NCI-H2196 treated with DMSO at 0.1 percent for 48 hours (cell line): ENCODE data around the gene ZNF605.
"Not testable (repeated sequence)": the region's sequence is repeated elsewhere in the genome, so short reads cannot be mapped to it uniquely, and the experiment has no call there.

ENCODE experiments used
- DNase-seq: peaks from one replicate; lab custom pipeline; 2025; ENCODE audit not compliant: unreplicated experiment; lab: John Stamatoyannopoulos, UW

ZNF605 gene

DNA sequence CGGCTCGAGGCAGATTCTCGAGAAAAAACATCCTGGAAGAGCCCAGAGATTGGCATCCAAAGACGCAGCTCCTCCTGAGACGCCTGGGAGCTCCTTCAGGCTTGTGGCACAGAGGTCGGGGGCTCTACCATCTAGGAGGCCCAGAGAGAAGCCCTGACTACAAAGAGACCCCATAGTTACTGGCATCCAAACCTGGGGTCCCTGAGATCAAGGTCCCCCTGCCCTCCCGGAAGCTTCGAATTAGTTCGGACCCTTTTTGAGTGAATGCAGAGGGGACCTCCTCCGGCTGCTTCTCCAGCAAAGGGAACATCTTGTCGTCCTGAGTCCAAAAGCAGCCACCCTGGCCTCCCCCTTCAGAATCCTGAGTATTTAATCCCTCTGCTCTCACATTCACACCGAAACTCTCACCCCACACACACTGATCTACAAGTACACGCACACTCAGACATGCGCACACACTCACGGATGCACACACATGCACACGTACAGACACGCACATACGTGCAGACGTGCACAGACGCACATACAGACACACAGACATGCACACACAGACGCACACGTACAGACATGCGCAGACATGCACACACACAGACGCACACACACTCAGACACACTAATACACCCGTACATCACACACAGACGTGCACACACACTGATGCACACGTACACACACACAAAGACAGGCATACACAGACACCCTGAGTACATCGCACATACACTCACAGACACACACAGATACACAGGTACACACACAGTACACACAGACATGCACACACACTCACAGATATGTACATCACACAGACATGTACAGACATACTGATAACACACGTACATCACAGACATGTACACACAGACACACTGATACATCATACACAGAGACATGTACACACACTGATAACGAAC lies 5.9 kb downstream of the ZNF605 start:
- no peak for DNase-seq

DNA sequence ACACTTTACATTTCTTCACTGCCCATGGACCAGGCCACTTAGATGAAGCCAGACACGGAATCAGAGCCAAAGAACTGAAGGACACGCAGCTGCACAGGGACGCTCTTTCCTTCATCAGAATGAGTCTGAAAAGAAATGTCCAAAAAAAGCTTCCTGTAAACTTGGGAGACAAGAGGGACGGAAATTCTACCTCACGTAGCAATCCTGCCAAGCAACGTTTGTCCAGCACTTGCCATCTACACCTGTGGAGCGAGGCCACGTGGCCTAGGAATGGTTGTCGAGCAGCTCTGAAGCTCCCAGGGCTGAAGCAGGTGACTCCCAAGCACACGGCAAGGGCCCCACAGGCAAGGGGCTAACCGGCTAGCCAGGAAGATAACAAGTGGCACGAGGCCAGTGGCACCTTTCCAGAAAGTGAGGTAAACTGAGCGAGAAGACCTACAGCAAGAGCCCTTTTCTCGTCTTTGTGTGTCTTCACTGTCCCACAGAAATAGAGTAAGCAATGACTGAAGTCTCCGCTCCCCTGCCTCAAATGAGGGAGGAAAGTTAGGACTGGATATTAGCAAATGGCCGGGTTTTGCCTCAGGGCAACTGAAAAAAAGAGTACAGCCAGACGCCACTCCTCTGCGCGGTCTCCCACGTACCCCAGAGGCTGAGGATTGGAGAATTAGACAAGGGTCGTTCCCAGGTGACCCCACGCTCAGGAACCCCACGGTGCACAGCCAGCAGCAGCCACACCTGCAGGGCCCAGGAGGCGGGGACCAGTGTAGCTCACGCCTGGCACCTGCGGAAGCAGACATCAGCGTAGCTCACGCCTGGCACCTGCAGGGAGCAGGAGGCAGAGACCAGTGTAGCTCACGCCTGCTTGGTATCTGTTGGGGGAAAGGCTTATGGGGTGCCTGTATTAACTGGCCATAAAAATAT lies 7.7 kb downstream of the ZNF605 start:
- no peak for DNase-seq

DNA sequence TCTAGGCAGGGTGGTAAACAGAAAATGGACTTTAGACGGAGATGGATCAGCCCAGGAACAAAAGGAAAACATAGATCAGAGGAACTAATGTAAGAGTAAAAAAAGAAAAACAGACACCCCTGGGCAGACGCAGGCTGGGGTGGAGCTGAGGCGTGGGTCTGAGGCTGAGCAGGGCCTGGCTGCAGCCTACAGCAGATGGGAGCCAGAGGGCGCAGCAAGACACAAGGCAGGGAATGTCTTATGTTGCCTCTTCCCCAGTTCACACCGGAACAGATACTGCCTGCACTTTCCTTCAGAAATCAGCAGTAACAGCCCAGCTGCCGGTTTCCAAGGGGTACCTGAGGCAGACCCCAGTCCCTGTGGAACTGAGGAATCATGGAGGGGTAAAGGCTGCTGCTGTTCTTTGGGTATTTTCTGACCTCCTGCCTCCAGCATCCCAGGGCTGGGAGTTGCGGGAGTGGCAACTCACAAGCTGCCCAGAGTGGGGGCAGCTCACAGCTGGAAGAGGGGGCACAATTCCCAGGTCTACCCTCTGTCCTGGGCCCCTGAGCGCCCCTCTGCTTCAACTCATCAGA lies 9.8 kb downstream of the ZNF605 start:
- no peak for DNase-seq

DNA sequence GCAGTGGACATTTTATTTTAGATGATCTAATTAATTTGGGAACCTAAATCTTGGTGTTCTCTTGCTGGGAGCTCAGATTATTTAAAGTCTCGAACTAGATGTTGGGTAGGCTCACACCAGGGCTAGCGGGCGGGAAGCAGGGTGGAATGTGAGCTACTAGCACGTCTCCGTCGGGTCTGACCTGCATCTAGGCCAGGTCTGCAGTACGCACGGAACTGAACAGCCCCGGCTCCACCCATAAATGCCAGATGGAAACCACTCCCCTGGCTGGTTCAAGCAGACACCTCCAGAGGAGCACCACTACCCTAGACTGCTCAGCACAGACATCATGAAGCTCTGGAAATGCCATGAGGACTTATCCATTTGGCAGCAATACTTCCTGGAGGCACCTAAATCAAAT lies 10.3 kb downstream of the ZNF605 start:
- no peak for DNase-seq

DNA sequence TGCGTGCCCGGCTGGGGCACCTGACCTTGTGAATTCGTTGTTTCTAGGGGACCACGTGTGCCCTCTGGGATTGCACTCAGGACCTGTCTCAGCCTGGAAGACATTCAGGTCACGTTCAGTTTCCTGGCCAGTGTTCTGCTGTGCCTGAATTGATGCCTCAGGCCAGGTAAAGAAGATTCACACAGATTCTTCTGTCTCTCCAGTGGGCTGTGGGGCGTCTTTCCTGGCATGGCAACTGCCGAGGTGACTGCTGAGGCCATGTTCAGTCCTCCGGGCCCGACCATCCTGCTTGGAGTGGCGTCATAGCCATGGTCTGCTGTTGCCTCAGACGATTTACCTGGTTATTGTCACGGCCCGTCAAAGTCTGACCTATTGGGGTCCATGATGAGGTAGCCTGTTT lies 13.5 kb downstream of the ZNF605 start:
- DNase-seq, result no peak

DNA sequence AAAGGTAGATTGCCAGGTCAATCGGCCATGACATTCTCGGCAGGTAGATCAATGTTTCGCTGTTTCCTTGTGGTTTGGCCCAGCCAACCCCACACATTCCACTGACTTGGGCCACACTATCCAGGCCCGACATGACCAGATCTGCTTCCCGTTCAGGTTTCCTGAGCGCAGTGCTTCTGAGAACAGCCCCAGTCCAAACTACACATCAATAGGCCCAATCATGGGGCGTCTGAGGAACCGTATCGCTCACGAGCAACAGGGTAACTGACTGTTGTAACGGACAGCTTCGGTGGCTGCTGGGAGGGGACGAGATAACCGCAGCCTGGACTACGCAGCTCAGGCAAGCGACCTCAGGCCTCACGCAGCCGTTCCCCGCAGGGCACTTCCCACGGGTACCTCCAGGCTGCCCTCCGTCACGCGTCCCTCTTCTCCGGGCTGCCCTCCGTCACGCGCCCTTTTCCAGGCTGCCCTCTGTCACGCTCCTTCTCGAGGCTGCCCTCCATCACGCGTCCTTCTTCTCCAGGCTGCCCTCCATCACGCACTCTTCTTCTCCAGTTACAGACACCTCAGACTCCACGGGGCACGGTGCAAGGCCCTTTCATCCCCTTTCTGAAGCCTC lies 14.7 kb downstream of the ZNF605 start:
- DNase-seq, result no peak

DNA sequence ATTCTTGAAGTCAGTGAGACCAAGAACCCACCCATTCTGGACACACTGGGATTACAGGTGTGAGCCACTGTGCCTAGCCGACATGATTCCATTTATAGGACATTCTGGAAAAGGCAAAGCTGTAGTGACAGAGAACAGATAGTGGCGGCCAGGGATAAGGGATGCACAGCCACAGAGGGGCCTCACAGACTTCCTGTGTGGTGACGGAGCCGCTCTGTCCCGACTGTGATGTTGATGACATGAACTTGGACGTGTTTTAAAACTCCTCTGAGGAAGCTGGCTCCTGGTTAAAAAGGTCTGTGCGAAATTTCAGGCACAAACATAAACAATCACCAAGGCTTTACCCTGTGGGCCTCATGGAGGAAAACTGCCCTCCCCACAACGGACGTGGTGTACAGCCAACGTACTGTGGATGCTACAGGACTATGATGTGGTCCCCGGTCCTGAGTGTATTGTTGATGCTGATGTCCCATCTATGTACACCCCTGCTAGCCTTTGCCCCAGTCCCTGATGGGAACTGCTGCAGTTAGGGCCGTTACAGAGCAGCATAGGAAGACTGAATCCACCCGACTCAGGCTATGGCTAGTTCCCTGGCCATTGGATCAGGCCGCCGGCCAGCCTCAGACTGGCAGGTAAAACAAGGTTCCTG lies 15.9 kb downstream of the ZNF605 start:
- DNase-seq, result no peak

DNA sequence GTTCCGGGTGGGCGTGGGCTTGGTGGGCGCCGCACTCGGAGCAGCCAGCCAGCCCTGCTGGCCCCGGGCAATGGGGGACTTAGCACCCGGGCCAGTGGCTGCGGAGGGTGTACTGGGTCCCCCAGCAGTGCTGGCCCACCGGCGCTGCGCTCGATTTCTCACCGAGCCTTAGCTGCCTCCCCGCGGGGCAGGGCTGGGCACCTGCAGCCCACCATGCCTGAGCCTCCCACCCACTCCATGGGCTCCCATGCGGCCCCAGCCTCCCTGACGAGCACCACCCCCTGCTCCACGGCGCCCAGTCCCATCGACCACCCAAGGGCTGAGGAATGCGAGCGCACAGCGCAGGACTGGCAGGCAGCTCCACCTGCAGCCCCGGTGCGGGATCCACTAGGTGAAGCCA lies 17.3 kb downstream of the ZNF605 start:
- not testable (repeated sequence) for DNase-seq

DNA sequence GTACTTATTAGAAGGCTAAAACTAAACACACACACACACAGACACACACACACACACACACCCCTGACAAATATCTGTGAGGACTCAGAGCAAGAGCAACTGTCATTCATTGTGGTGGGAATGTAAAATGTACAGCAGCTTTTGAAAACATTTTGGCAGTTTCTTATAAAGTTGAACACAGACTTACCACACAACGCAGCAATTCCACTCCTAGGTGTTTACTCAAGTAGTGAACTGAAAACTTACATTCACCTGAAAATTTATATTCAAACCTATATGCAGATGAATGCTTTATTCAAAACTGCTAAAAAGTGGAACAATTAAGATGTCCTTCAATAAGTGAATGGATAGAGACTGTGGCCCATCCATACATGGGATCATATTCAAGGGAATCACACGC lies 18.6 kb downstream of the ZNF605 start:
- no peak for DNase-seq

DNA sequence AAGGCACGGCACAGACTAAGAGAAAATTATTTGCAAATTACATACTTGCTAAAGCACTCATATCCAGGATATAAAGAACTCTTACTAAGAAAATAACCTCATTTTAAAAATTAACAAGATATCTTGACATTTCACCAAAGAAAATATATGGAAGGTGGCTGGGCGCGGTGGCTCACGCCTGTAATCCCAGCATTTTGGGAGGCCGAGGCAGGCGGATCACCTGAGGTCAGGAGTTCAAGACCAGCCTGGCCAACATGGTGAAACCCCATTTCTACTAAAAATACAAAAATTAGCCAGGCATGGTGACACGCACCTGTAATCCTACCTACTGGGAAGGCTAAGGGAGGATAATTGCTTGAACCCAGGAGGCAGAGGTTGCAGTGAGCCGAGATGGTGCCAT lies 19.2 kb downstream of the ZNF605 start:
- not testable (repeated sequence) for DNase-seq

DNA sequence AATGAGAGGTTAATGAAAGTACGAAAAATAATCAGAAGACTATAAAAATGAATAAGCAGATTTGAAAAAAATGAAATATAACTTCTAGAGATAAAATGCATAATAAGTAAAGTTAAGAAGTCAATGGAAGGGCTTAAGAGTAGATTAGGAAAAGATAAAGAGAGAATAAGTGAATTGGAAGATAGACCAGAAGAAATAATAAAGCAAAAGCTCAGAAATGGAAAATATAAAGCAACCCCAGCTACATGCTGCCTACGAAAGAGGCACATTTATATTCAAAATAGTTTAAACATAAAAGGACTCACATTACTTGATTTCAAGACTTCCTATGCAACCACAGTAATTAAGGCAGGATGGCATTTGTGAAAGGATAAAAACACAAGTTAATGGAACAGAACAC lies 19.9 kb downstream of the ZNF605 start:
- DNase-seq, result no peak

DNA sequence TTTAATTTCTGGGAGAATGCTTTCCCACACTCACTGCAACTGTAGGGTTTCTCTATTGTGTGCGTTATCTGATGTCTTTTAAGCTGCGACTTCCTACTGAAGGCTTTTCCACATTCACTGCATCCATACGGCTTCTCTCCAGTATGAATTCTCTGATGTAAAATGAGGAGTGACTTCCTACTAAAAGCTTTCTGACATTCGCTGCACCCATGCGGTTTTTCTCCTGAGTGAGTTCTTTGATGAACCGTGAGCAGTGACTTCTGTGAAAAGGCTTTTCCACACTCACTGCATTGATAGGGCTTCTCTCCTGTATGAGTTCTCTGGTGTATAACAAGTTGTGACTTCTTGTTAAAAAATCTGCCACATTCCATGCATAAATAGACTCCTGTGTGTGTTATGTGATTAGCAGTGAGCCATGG lies 29.7 kb downstream of the ZNF605 start:
- no peak for DNase-seq

DNA sequence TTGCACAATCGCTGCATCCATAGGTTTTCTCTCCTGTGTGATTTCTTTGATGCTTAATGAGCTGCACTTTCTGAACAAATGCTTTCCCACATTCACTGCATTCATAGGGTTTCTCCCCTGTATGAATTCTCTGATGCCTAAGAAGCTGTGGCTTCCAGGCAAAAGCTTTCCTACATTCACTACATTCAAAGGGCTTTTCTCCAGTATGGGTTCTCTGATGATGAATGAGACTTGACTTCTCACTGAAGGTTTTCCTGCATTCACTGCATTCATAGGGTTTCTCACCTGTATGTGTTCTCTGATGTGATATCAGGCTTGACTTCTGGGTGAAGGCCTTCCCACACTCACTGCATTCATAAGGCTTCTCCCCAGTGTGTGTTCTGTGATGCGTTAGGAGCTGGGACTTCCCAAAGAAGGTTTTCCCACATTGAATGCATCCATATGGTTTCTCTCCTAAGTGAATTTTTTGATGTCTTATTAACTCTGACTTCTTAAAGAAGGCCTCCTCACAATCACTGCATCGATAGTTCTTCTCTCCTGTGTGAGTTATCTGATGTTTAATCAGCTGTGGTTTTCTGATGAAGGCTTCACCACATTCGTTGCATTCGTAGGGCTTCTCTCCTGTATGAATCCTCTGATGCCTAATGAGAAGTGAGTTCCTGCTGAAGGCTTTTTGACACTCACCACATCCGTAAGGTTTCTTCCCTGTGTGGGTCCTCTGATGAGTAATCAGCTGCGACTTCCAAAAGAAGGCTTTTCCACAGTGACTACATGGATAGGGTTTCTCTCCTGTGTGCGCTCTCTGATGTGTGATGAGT lies 30.3 kb downstream of the ZNF605 start:
- DNase-seq, result no peak

DNA sequence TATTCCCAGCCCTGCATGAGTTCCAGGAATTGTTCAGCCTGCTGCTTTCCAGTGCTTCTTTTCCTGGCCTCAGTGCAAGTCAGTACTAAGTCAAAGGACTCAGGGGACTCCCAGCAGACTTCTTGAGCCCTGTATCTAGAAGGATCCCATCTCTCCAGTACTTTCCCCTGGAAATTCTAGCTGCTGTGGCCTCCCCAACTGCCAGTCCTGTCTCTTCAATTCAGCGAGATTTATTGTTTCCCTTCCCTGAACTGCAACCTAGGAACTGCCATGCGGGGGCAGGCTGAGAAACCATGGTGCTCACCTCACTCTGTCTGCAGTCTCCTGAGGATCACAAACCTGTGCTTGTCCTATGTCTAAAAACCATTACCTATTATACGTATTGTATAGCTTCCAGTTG lies 31.8 kb downstream of the ZNF605 start:
- DNase-seq, result no peak

DNA sequence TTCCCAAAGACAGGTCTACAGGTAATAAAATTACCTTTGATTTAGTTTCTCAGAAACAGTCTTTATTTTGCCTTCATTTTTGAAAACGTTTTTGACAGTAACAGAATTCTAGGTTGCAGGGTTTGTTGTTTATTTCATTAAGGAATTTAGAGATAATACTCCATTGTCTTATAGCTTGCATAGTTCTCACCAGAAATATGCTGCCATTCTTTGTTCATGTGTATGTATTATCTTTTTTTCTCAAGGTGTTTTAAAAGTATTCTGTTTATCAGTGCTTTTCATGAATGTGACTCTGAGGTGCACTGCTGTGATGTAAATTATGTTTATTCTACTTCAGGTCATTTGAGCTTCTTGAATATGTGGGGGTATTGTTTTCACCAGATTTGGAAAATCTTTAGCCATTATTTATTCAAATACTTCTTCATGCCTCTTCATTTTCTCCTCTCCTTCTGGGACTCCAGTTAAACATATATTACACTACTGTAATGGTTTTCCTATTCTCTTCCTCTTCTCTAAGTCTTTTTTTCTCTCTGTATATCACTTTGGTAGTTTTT lies 32.7 kb downstream of the ZNF605 start:
- DNase-seq, result no peak

DNA sequence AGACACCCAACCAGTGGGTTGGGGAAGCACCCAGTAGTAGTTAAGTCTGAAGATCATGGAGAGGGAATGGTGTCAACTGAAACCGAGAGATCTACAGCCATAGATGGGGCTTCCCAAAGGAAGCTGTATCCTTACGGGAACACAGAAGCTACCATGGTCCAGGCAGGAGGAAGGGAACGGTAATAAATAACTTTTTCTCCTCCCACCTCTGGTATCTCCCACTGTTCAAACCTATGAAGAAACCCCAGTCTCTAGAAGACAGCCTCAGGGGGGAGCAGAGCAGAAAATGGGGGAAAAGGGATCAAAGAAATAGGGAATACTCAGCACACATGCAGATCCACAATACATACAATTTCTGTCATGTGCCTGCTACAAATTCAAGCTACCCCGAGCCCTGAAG lies 33.4 kb downstream of the ZNF605 start:
- DNase-seq, result no peak

DNA sequence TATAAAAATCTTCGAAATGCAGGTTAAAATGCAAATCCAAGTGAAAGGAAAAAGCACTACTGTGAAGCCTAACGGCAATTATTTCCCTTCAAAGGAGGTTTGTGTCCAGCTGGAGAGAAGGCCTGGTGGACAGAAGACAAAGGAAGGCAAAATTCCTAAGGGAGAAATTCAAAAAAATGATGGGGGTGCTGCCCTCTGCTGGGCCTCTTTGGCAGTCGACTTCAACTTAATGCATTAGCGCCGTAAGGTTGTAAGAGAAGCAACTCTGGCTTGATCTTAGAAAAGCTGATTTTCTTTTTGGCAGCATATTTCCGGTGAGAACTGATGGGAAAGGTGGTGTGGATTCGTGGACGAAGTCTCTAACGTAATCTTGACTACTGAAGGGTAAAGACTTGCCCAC lies 34.4 kb downstream of the ZNF605 start:
- DNase-seq, result no peak

DNA sequence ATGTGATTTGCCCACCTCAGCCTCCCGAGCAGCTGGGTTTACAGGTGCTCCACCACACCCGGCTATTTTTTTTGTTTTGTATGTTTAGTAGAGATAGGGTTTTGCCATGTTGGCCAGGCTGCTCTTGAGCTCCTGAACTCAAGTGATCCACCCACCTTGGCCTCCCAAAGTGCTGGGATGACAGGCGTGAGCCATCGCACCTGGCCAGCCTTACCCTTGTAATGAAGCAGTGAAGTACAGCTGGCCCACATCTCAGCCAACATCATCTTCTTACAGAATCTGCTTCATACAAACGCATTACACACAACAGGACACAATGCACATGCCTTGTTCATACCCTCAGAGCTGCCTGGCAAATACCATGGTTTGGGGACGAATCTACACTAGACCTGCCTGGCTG lies 37.4 kb downstream of the ZNF605 start:
- DNase-seq, result no peak

DNA sequence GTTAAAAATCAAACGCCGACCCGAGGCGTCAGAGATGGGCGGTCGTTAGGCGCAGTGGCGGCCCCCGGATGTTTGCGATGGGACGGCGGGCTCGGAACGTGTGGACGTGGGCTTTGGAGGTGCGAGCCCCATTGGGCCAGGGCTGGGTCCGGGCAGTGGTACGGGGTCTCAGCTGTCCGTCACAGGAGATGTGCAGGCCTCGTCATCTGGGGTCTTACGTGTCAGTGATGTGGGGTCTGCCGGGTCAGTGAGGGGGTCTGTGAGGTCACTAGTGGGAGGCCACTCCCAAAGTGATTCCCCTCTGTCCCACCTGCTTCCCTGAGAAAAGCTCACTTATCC lies 47.1 kb downstream of the ZNF605 start:
- no peak for DNase-seq
